ENCODE data around the gene ASCL2.

GRCh38 chr11:2250041-2250440 lies 20.3 kb downstream of the ASCL2 start:
- no peak for TF ChIP-seq MEF2B (IDR thresholded peaks at IDR 0.05; ENCODE audit: partially characterized antibody, poor library complexity, severe bottlenecking)
- no peak for TF ChIP-seq KDM1A (IDR thresholded peaks at IDR 0.05; ENCODE audit: borderline replicate concordance)
- TF ChIP-seq RAD51 (IDR thresholded peaks at IDR 0.05): no peak
- TF ChIP-seq TARDBP (IDR thresholded peaks at IDR 0.05; ENCODE audit: borderline replicate concordance): no peak
- no peak for TF ChIP-seq POLR2A (IDR thresholded peaks at IDR 0.05; ENCODE audit: low read depth, low read length)
- no peak for TF ChIP-seq TBL1XR1 (IDR thresholded peaks at IDR 0.05; ENCODE audit: low read depth, low read length)
- TF ChIP-seq SREBF2 (IDR thresholded peaks at IDR 0.05; ENCODE audit: low read length): no peak
- TF ChIP-seq POLR2AphosphoS5 (IDR thresholded peaks at IDR 0.05; ENCODE audit: low read length): no peak
- no peak for TF ChIP-seq CTCF (IDR thresholded peaks at IDR 0.05 in 2 of 3, conservative IDR thresholded peaks at IDR 0.05 in 1 of 3; ENCODE audit: control insufficient read depth in 2 of 3, extremely low read depth in 1 of 3, insufficient read depth in 1 of 3, low read depth in 3 of 3, low read length in 3 of 3)
- TF ChIP-seq EZH2 (IDR thresholded peaks at IDR 0.05; ENCODE audit: borderline replicate concordance, control insufficient read depth, low read depth, low read length): no peak
- TF ChIP-seq JUNB (IDR thresholded peaks at IDR 0.05): no peak
- TF ChIP-seq PKNOX1 (IDR thresholded peaks at IDR 0.05): no peak
- TF ChIP-seq BCLAF1 (IDR thresholded peaks at IDR 0.05): no peak
- TF ChIP-seq ZZZ3 (IDR thresholded peaks at IDR 0.05; ENCODE audit: control insufficient read depth, insufficient read length, low read depth): no peak
